Epithelial cell of prostate (primary cell): ENCODE results near the gene PHEX.

Experiments
- DNase-seq: peaks from one replicate; pipeline ENCODE4 v3.0.0-alpha.2; 2011; ENCODE audit warnings: low read depth, low spot score
- H3K27ac ChIP-seq: fragments of 450-650 bp; 2 replicates; pipeline ENCODE4 v1.5.1; 2017; ENCODE audit warnings: mild to moderate bottlenecking

The PHEX gene

GRCh38 chrX:22039541-22039940 lies 7.4 kb downstream of the PHEX start:
- H3K27ac ChIP-seq = no peak overlapping the region
- DNase-seq = no peak

- H3K27ac ChIP-seq = no peak overlapping the region
- no peak for DNase-seq
Measured at GRCh38 chrX:22040184-22040583, 8.1 kb downstream of the PHEX start.

- no peak for DNase-seq
- H3K27ac ChIP-seq = no peak overlapping the region
Measured at GRCh38 chrX:22041907-22042530, 9.9 kb downstream of the PHEX start.

GRCh38 chrX:22043872-22044271 lies 11.7 kb downstream of the PHEX start:
- H3K27ac ChIP-seq = no peak overlapping the region
- no peak for DNase-seq

GRCh38 chrX:22047468-22047867 lies 15.3 kb downstream of the PHEX start:
- no peak overlapping the region for H3K27ac ChIP-seq
- no peak for DNase-seq

GRCh38 chrX:22053481-22053880 lies 21.4 kb downstream of the PHEX start:
- DNase-seq = no peak

GRCh38 chrX:22056235-22056634 lies 24.1 kb downstream of the PHEX start:
- H3K27ac ChIP-seq = no peak overlapping the region
- DNase-seq = no peak

More at GRCh38 chrX:22053481-22053880, 21.4 kb downstream of the PHEX start:
- no peak overlapping the region for H3K27ac ChIP-seq

GRCh38 chrX:22057667-22058066 lies 25.5 kb downstream of the PHEX start:
- H3K27ac ChIP-seq = no peak overlapping the region
- no peak for DNase-seq

- peak overlapping the region; percentile 88 for H3K27ac ChIP-seq
- no peak for DNase-seq
Measured at GRCh38 chrX:22059775-22060174, 27.6 kb downstream of the PHEX start.

- DNase-seq = peak; percentile 29
- peak overlapping the region; percentile 88 for H3K27ac ChIP-seq
Measured at GRCh38 chrX:22060415-22061280, 28.5 kb downstream of the PHEX start.

- no peak for DNase-seq
- no peak overlapping the region for H3K27ac ChIP-seq
Measured at GRCh38 chrX:22063284-22063683, 31.2 kb downstream of the PHEX start.

GRCh38 chrX:22069586-22069985 lies 37.5 kb downstream of the PHEX start:
- no peak for DNase-seq
- no peak overlapping the region for H3K27ac ChIP-seq

GRCh38 chrX:22073928-22074327 lies 41.8 kb downstream of the PHEX start:
- no peak for DNase-seq
- H3K27ac ChIP-seq = peak overlapping the region; percentile 33

- H3K27ac ChIP-seq = no peak overlapping the region
- no peak for DNase-seq
Measured at GRCh38 chrX:22078117-22078516, 46.0 kb downstream of the PHEX start.

- DNase-seq = no peak
- H3K27ac ChIP-seq = no peak overlapping the region
Measured at GRCh38 chrX:22081475-22082092, 49.5 kb downstream of the PHEX start.

- peak overlapping the region; percentile 54 for H3K27ac ChIP-seq
- no peak for DNase-seq
Measured at GRCh38 chrX:22086003-22086402, 53.9 kb downstream of the PHEX start.

- no peak for DNase-seq
- peak overlapping the region; percentile 54 for H3K27ac ChIP-seq
Measured at GRCh38 chrX:22087011-22087557, 55.0 kb downstream of the PHEX start.

- H3K27ac ChIP-seq = no peak overlapping the region
- DNase-seq = no peak
Measured at GRCh38 chrX:22088326-22088725, 56.2 kb downstream of the PHEX start.

GRCh38 chrX:22090181-22090580 lies 58.1 kb downstream of the PHEX start:
- no peak for DNase-seq
- H3K27ac ChIP-seq = no peak overlapping the region

GRCh38 chrX:22093550-22093949 lies 61.4 kb downstream of the PHEX start:
- H3K27ac ChIP-seq = no peak overlapping the region
- DNase-seq = no peak

GRCh38 chrX:22095286-22095685 lies 63.2 kb downstream of the PHEX start:
- no peak overlapping the region for H3K27ac ChIP-seq
- no peak for DNase-seq
